ENCODE results near the gene RPS27.
A peak's percentile ranks its signal among the peaks of the same experiment; 100 is the strongest.

RPS27 gene

GRCh38 chr1:153963850-153964331 lies 26.7 kb upstream of the RPS27 start:
- H3K9ac ChIP-seq (ENCODE audit: low read length): peak overlapping the region; percentile 66
- no peaks in the 10 kb centered on the region for H3K9me3 ChIP-seq (replicated peaks; ENCODE audit: insufficient read depth, low read length)
- peak overlapping the region; percentile 92 for H3K4me2 ChIP-seq (ENCODE audit: low read depth, low read length)
- TF ChIP-seq EZH2 (optimal IDR thresholded peaks at IDR 0.05; ENCODE audit: low read depth, low read length) (no peak), CTCF (IDR thresholded peaks at IDR 0.05; ENCODE audit: low read length) (no peak), EZH2phosphoT487 (IDR thresholded peaks at IDR 0.05; ENCODE audit: low read length) (no peak)
- H3K79me2 ChIP-seq (ENCODE audit: low read length): peaks cover 41% of the 10 kb centered on the region
- H3K9me2 ChIP-seq (replicated peaks; ENCODE audit: insufficient read depth, low read length): no peaks in the 10 kb centered on the region
- peak overlapping the region; percentile 77 for H2AFZ ChIP-seq (ENCODE audit: low read length)
- H3K27ac ChIP-seq (ENCODE audit: low read length): peak overlapping the region; percentile 20; the same call in 1 of the 2 replicates
- H3K4me3 ChIP-seq (ENCODE audit: low read length): peak overlapping the region; percentile 74
- H3K36me3 ChIP-seq (replicated peaks; ENCODE audit: insufficient read depth, low read length): no peaks in the 10 kb centered on the region
- H3F3A ChIP-seq (ENCODE audit: insufficient read depth, low read length): peaks cover 26% of the 10 kb centered on the region
- peak; percentile 34 for DNase-seq
- peaks cover 29% of the 10 kb centered on the region for H3K4me1 ChIP-seq (ENCODE audit: low read length)
- H3K27me3 ChIP-seq (replicated peaks; ENCODE audit: insufficient read depth, low read length): no peaks in the 10 kb centered on the region
- H4K20me1 ChIP-seq (ENCODE audit: insufficient read depth, low read length): no peaks in the 10 kb centered on the region

DNA sequence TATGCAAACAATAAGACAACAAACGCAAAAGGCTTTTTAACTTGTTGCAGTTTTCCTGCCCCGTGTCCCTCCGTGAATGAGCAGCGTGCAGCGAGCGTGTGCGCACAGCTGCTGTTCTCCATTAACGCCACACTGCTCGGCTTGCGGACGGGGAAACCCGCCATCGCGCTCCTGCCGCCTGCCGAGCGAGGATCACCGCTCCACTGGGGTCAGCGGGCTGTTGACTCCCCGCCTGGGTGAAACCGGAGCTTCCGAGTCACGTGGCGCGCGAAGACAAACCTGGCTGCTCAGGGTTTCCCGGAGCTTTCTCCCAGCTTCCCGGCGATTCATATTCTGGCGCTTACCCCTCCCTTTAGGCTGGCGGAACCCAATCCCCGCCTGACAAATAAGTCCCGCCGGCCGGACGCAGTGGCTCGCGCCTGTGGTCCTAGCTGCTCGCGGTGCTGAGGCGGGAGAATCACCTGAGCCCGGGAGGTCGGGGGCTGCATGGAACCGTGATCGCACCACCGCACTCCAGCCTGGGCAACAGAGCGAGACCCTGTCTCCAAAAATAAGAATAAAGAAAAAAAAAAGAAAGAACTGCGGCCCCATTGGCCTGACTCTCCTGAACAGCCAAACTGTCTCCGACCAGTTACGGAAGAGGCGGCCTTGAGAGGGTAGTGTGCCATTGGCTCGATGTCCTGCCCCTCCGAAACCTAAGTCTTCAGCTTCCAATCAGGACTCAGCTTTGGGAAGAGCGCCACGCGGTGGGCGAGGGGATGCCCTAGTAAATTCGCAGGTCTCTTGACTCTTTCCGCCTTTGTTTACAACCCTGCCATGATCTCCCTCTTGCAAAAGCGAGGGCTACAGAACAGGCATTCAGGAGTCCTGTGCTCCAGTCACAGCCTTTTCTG lies 23.2 kb upstream of the RPS27 start, which contains the start of gene CREB3L4:
CREB3L4 (plus strand) TSS at position 796 of the 893 bp plus-strand sequence. CDS start 624 bp downstream, outside the sequence.
- H3K4me2 ChIP-seq (ENCODE audit: low read depth, low read length): peak within 1 kb of the TSS; percentile 98
- H3K36me3 ChIP-seq (replicated peaks; ENCODE audit: insufficient read depth, low read length): no peaks in the 10 kb centered on the region
- no peaks in the 10 kb centered on the region for H3K9me2 ChIP-seq (replicated peaks; ENCODE audit: insufficient read depth, low read length)
- H4K20me1 ChIP-seq (ENCODE audit: insufficient read depth, low read length): no peaks in the 10 kb centered on the region
- H3K27ac ChIP-seq (ENCODE audit: low read length): peak within 1 kb of the TSS; percentile 88
- H3K4me3 ChIP-seq (ENCODE audit: low read length): peak within 1 kb of the TSS; percentile 80
- H2AFZ ChIP-seq (ENCODE audit: low read length): peak within 1 kb of the TSS; percentile 95
- DNase-seq: peak; percentile 99
- H3K9me3 ChIP-seq (replicated peaks; ENCODE audit: insufficient read depth, low read length): no peaks in the 10 kb centered on the region
- TF ChIP-seq CTCF (IDR thresholded peaks at IDR 0.05; ENCODE audit: low read length) (peak; percentile 61), EZH2phosphoT487 (IDR thresholded peaks at IDR 0.05; ENCODE audit: low read length) (no peak)
- H3K79me2 ChIP-seq (ENCODE audit: low read length): peaks cover 29% of the 10 kb centered on the region
- no peaks in the 10 kb centered on the region for H3K27me3 ChIP-seq (replicated peaks; ENCODE audit: insufficient read depth, low read length)
- peaks cover 23% of the 10 kb centered on the region for H3K4me1 ChIP-seq (ENCODE audit: low read length)
- H3F3A ChIP-seq (ENCODE audit: insufficient read depth, low read length): peaks cover 29% of the 10 kb centered on the region
- peak within 1 kb of the TSS; percentile 84 for H3K9ac ChIP-seq (ENCODE audit: low read length)

DNA sequence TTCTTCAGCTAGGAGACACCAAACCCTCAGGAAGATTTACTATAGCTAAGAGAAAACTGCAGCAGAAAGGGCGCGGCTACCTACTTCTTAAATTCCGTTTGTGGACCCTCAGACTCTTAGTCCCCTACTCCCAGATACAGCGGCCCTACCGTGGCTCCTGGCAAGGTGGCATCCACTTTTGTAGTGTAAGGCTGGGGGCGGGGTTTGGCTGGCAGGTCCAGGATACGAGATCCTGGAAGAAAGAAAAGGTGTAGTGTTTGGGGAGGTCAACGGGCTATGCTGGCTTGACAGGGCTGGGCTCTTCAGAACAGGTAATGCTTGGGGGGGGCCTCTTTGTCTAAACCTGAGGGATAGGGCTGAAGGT lies 22.6 kb upstream of the RPS27 start:
- Histone ChIP-seq H3K9me2 (replicated peaks; ENCODE audit: insufficient read depth, low read length) (no peaks in the 10 kb centered on the region), H2AFZ (ENCODE audit: low read length) (peak overlapping the region; percentile 95), H3K4me1 (ENCODE audit: low read length) (peaks cover 20% of the 10 kb centered on the region), H3K27ac (ENCODE audit: low read length) (peak overlapping the region; percentile 88; the same call in 1 of the 2 replicates), H3K4me2 (ENCODE audit: low read depth, low read length) (peak overlapping the region; percentile 98), H4K20me1 (ENCODE audit: insufficient read depth, low read length) (no peaks in the 10 kb centered on the region), H3K79me2 (ENCODE audit: low read length) (peaks cover 23% of the 10 kb centered on the region), H3K9me3 (replicated peaks; ENCODE audit: insufficient read depth, low read length) (no peaks in the 10 kb centered on the region), H3K36me3 (replicated peaks; ENCODE audit: insufficient read depth, low read length) (no peaks in the 10 kb centered on the region), H3K4me3 (ENCODE audit: low read length) (peak overlapping the region; percentile 80), H3K27me3 (replicated peaks; ENCODE audit: insufficient read depth, low read length) (no peaks in the 10 kb centered on the region), H3K9ac (ENCODE audit: low read length) (peak overlapping the region; percentile 84), H3F3A (ENCODE audit: insufficient read depth, low read length) (peaks cover 35% of the 10 kb centered on the region)
- no peak for TF ChIP-seq EZH2phosphoT487 (IDR thresholded peaks at IDR 0.05; ENCODE audit: low read length)
- TF ChIP-seq CTCF (IDR thresholded peaks at IDR 0.05; ENCODE audit: low read length): no peak
- no peak for TF ChIP-seq EZH2 (optimal IDR thresholded peaks at IDR 0.05; ENCODE audit: low read depth, low read length)
- DNase-seq: no peak

Measured in MM.1S (cell line).